ENCODE data around the gene MAPK10.

MAPK10 gene

GRCh38 chr4:86302830-86303229, 57.0 kb downstream of the MAPK10 start:
- TF ChIP-seq, protein P1, sequence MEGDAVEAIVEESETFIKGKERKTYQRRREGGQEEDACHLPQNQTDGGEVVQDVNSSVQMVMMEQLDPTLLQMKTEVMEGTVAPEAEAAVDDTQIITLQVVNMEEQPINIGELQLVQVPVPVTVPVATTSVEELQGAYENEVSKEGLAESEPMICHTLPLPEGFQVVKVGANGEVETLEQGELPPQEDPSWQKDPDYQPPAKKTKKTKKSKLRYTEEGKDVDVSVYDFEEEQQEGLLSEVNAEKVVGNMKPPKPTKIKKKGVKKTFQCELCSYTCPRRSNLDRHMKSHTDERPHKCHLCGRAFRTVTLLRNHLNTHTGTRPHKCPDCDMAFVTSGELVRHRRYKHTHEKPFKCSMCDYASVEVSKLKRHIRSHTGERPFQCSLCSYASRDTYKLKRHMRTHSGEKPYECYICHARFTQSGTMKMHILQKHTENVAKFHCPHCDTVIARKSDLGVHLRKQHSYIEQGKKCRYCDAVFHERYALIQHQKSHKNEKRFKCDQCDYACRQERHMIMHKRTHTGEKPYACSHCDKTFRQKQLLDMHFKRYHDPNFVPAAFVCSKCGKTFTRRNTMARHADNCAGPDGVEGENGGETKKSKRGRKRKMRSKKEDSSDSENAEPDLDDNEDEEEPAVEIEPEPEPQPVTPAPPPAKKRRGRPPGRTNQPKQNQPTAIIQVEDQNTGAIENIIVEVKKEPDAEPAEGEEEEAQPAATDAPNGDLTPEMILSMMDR (IDR thresholded peaks at IDR 0.05; ENCODE audit: extremely low read depth, missing control alignments) = no peak
- no peak for DNase-seq (ENCODE audit: low spot score)

DNA sequence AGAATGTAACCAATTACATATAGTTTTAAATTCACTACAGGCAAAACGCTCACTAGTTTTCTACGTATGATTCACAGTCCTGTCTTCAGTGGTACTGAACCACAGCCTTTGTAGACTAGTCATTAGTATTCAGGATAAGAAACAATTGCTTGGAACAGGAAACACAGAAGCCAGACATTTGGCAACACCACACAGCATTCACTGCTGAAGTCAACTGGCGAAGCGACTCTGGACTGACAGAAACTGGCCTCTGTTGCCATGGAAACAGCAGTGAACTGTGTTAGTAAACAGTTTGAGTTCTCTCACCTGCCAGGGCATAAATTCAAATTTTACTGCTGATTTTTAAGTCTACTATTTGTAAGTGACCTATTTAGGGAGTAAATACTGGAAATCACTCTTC, 57.6 kb downstream of the MAPK10 start:
- no peak for DNase-seq (ENCODE audit: low spot score)
- TF ChIP-seq, protein P1 (IDR thresholded peaks at IDR 0.05; ENCODE audit: extremely low read depth, missing control alignments) = no peak

DNA sequence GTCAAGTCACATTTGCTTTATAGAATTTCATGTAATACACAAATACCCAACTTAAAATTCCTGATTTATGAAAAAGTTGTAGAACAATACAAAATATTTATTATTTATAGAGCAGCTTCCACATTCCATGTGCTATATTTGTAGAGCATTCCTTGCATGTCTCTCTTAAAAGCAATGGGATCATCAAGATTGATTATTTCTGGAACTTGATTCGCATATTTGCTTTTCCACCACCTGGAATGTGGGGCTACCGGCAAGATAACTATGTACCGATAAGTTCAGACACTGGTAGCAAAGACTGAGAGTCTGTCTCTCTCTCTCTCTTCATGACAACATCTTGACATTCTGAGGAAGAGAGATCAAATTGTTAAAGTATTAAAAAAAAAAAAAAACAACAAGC, 59.3 kb downstream of the MAPK10 start:
- TF ChIP-seq, protein P1 (IDR thresholded peaks at IDR 0.05; ENCODE audit: extremely low read depth, missing control alignments) = no peak
- DNase-seq (ENCODE audit: low spot score) = no peak

DNA sequence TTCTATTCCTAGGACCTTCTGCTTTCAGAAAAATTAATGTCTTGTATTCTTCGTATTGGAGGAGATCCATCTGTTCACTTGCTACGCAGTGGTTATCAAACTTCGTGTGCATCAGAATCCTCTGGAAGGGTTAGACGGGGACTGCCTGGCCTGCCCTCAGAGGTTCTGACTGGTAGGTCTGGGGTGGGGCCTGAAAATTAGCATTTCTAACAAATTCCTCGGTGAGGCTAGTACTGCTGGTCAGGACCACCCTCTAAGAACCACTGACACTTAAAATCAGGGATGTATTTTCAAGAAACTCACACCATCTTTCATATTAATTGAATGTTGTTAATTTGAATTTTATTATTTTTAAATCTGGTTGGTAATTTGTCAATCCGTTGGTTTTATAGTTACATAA, 63.0 kb downstream of the MAPK10 start:
- DNase-seq (ENCODE audit: low spot score) = no peak
- TF ChIP-seq, protein P1 (IDR thresholded peaks at IDR 0.05; ENCODE audit: extremely low read depth, missing control alignments) = no peak

DNA sequence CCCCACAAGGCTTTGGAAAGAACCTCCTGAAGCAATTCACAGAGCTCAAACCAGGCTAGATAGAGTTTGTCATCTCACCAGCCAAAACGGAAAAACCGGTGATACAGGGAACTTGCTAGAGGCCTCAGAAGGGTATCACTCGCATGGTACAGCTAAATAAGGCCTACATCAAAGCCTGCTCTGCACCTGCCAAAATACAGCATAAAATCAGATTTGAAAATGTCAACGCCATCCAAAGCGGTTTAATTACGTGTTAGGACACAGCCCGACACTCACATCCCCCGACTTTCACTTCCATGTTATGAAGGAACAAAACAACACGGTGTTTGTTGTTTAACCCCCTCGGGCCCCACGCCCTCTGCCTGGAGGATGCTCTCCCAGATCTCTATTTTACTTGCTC, 65.0 kb downstream of the MAPK10 start:
- TF ChIP-seq, protein P1 (IDR thresholded peaks at IDR 0.05; ENCODE audit: extremely low read depth, missing control alignments) = no peak
- DNase-seq (ENCODE audit: low spot score) = no peak

GRCh38 chr4:86291180-86291579, 68.7 kb downstream of the MAPK10 start:
- DNase-seq (ENCODE audit: low spot score) = no peak
- TF ChIP-seq, protein P1 (IDR thresholded peaks at IDR 0.05; ENCODE audit: extremely low read depth, missing control alignments) = no peak

DNA sequence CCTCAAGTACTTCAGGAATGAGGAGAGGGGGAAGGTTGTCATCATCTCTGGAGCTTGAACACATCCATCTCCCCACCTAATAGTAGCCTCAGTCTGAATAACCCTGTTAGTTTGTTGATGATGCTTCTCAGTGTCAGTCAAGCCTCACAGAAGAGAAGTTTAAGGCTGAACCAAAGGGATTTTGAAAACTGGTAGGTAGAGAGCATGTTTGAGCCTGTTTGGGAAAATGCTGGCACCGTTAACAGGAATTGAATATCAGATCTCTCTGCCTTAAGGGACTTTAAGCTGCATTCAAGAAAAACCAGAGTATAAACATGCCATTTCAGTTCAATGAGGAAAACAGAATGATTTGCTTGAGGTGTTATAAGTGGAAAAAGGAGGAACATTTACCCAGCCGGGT, 73.1 kb downstream of the MAPK10 start:
- TF ChIP-seq, protein P1 (IDR thresholded peaks at IDR 0.05; ENCODE audit: extremely low read depth, missing control alignments) = no peak

More for the DNA sequence above, 73.1 kb downstream of the MAPK10 start:
- DNase-seq (ENCODE audit: low spot score) = no peak
